ENCODE measurements around the gene OSMR. TPM values are rescaled to one million over a fixed set of nuclear protein-coding genes. Genes with fewer than 3 reads are reported as not detected.

Gene OSMR
- total and polyA plus RNA-seq, 2 donors (not counting 1 experiment from before 2014, with no cell fraction given) = not detected

DNA sequence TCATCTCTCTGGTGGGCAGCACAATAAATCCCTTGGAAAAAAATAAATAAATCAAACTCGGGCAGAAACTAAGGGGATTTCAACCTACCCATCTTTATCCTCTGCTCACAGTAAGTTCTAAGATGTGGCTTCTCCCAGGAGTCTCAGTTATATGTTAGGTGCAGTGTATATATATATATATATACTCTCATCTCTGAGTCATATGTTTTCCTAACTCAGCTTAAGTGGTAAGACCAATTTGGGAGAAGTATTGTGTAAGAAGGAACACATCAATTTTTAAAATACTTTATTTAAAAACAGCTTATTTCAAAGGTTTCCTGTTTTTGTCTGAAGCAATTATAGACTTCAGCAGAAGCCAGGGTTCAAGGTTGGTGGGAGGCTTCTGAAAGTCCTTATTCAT is 20.3 kb upstream of the OSMR start:
- no peak overlapping the region for H3K4me2 ChIP-seq (replicated peaks; ENCODE audit: low read depth, low read length, poor library complexity, severe bottlenecking)
- intact Hi-C loops (cut with micrococcal nuclease) = no loop called here

DNA sequence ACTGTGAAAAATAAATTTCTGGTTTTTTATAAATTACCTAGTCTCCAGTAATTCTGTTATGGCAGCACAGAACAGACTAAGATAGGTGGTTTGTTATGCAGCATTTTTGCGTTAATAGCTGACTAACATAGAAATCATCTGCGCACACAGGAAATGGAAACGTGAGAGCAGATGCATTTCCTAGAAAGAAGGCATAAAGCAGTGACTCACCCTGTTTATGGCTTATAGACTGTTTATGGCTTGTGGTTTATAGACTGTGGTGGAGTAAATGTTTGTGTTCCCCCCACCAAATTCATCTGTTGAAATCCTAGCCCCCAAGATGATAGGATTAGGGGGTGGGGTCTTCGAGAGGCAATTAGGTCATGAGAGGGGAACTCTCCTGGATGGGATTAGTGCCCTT is 18.3 kb upstream of the OSMR start:
- Mint-ChIP-seq H3K4me3 (no peak overlapping the region), H3K27me3 (peaks cover 18% of the 10 kb centered on the region), H3K9me3 (ENCODE audit: insufficient read depth) (no peaks in the 10 kb centered on the region), H3K4me1 (no peaks in the 10 kb centered on the region), H3K27ac (no peak overlapping the region)
- Histone ChIP-seq H3K4me2 (replicated peaks; ENCODE audit: low read depth, low read length, poor library complexity, severe bottlenecking) (no peak overlapping the region), H3K79me2 (ENCODE audit: control insufficient read depth, insufficient read depth, low read length) (no peaks in the 10 kb centered on the region), H2AFZ (ENCODE audit: insufficient read depth, low read depth, low read length, poor library complexity, severe bottlenecking) (no peak overlapping the region), H3K4me3 (ENCODE audit: control extremely low read depth in 1 of 5, extremely low read depth in 1 of 5, insufficient read depth in 1 of 5, low read depth in 2 of 5, low read length in 4 of 5) (no peak overlapping the region), H4K20me1 (ENCODE audit: control insufficient read depth, insufficient read depth, low read length, poor library complexity, severe bottlenecking) (no peaks in the 10 kb centered on the region), H3K4me1 (ENCODE audit: control insufficient read depth in 2 of 2, insufficient read depth in 2 of 2, low read length in 2 of 2) (no peaks in the 10 kb centered on the region), H3K36me3 (replicated peaks in 1 of 2; ENCODE audit: control extremely low read depth in 1 of 2, control insufficient read depth in 1 of 2, extremely low read depth in 1 of 2, insufficient read depth in 2 of 2, low read length in 1 of 2) (no peaks in the 10 kb centered on the region), H3K9me3 (ENCODE audit: control extremely low read depth in 1 of 3, control insufficient read depth in 2 of 3, insufficient read depth in 1 of 3, low read length in 2 of 3) (peaks cover 0 to 2% (median under 1%) of the 10 kb centered on the region in 3 donors), H3K27ac (ENCODE audit: low read length in 2 of 2) (no peak overlapping the region), H3K27me3 (replicated peaks in 1 of 4; ENCODE audit: control extremely low read depth in 1 of 4, control insufficient read depth in 3 of 4, insufficient read depth in 4 of 4, low read length in 3 of 4) (no peaks in the 10 kb centered on the region), H3K9ac (ENCODE audit: low read length) (no peak overlapping the region)
- ATAC-seq (ENCODE audit: low read depth) (no peak), DNase-seq (no peak)
- TF ChIP-seq, protein P1, sequence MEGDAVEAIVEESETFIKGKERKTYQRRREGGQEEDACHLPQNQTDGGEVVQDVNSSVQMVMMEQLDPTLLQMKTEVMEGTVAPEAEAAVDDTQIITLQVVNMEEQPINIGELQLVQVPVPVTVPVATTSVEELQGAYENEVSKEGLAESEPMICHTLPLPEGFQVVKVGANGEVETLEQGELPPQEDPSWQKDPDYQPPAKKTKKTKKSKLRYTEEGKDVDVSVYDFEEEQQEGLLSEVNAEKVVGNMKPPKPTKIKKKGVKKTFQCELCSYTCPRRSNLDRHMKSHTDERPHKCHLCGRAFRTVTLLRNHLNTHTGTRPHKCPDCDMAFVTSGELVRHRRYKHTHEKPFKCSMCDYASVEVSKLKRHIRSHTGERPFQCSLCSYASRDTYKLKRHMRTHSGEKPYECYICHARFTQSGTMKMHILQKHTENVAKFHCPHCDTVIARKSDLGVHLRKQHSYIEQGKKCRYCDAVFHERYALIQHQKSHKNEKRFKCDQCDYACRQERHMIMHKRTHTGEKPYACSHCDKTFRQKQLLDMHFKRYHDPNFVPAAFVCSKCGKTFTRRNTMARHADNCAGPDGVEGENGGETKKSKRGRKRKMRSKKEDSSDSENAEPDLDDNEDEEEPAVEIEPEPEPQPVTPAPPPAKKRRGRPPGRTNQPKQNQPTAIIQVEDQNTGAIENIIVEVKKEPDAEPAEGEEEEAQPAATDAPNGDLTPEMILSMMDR (IDR thresholded peaks at IDR 0.05) = no peak
- TF ChIP-seq EZH2 (IDR thresholded peaks at IDR 0.05; ENCODE audit: borderline replicate concordance, insufficient read depth, low read depth, low read length, poor library complexity, severe bottlenecking) = no peak
- intact Hi-C loops (cut with micrococcal nuclease) = no loop called here
- POLR2A ChIA-PET = no interaction called here
- CTCF ChIA-PET = no interaction called here
- whole genome bisulfite sequencing (ENCODE audit: insufficient coverage) = 100% methylated on average over 1 of the region's 4 CpGs

More for the DNA sequence above, 20.3 kb upstream of the OSMR start:
- no peaks in the 10 kb centered on the region for H3K36me3 ChIP-seq (replicated peaks in 1 of 2; ENCODE audit: control extremely low read depth in 1 of 2, control insufficient read depth in 1 of 2, extremely low read depth in 1 of 2, insufficient read depth in 2 of 2, low read length in 1 of 2)
- no peaks in the 10 kb centered on the region for H3K4me1 ChIP-seq (ENCODE audit: control insufficient read depth in 2 of 2, insufficient read depth in 2 of 2, low read length in 2 of 2)
- H4K20me1 ChIP-seq (ENCODE audit: control insufficient read depth, insufficient read depth, low read length, poor library complexity, severe bottlenecking) = no peaks in the 10 kb centered on the region
- Mint-ChIP-seq H3K27me3 (peaks cover 14% of the 10 kb centered on the region), H3K27ac (no peak overlapping the region), H3K4me1 (no peaks in the 10 kb centered on the region), H3K4me3 (no peak overlapping the region), H3K9me3 (ENCODE audit: insufficient read depth) (no peaks in the 10 kb centered on the region)
- no CpG with 5 or more reads among the region's 1 CpG for WGBS (ENCODE audit: insufficient coverage)
- ChIA-PET POLR2A (no interaction called here), CTCF (no interaction called here)
- DNase-seq (no peak), ATAC-seq (ENCODE audit: low read depth) (no peak)
- no peak overlapping the region for H3K9ac ChIP-seq (ENCODE audit: low read length)
- no peaks in the 10 kb centered on the region for H3K79me2 ChIP-seq (ENCODE audit: control insufficient read depth, insufficient read depth, low read length)
- no peaks in the 10 kb centered on the region for H3K27me3 ChIP-seq (replicated peaks in 1 of 4; ENCODE audit: control extremely low read depth in 1 of 4, control insufficient read depth in 3 of 4, insufficient read depth in 4 of 4, low read length in 3 of 4)
- no peak overlapping the region for H3K4me3 ChIP-seq (ENCODE audit: control extremely low read depth in 1 of 5, extremely low read depth in 1 of 5, insufficient read depth in 1 of 5, low read depth in 2 of 5, low read length in 4 of 5)
- no peak overlapping the region for H3K27ac ChIP-seq (ENCODE audit: low read length in 2 of 2)
- TF ChIP-seq, protein P1 (IDR thresholded peaks at IDR 0.05) = no peak
- no peak for TF ChIP-seq EZH2 (IDR thresholded peaks at IDR 0.05; ENCODE audit: borderline replicate concordance, insufficient read depth, low read depth, low read length, poor library complexity, severe bottlenecking)
- H3K9me3 ChIP-seq (ENCODE audit: control extremely low read depth in 1 of 3, control insufficient read depth in 2 of 3, insufficient read depth in 1 of 3, low read length in 2 of 3) = peaks cover 0 to 11% (median 3%) of the 10 kb centered on the region in 3 donors
- H2AFZ ChIP-seq (ENCODE audit: insufficient read depth, low read depth, low read length, poor library complexity, severe bottlenecking) = no peak overlapping the region
